EH (cell line): ENCODE measurements around the gene TELO2.

Experiments used
- DNase-seq: peaks from one replicate; pipeline ENCODE4 v3.0.0-alpha.2; 2015; ENCODE audit warnings: low read depth

The TELO2 gene

DNA sequence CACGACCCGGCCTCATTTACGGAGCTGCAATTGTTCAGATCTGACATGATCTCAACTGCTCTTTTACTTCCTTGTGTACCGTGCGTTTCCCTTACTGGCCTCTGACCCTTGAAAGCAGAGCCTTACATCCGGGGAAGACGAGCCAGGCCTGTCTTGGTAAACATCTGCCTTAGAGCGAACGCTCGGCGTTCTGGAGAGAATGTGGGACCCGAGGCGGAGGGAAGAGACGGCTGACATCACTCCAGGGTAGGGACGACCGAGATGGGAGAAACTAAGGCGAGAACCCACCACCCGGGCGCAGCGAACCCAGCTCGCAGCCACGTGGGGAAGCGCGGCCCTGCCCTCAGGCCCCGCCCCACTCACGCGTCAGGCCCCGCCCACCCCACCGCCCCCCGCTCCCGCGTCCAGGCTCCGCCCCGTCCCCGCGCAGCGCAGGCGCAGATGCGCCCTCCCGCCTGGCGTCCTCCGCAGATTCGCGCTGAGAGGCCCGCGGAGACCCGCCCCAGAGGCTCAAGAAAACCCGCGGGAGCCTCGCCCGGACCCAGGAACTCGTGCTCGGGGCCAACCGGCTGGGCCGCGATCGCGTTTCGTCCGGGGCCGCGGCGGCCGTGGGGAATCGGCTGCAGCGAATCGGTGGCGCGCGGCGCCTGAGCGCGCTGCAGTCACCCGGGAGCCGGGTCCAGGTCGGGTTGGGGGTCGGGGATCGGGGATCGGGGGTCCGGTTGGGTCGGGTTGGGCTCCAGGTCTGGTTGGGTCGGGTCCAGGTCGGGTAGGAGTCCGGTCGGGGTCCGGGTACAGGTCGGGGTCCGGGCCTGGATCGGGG is at the start of gene TELO2:
TELO2 (plus strand) TSS at position 438 of the 823 bp plus-strand sequence. CDS start 922 bp downstream, outside the sequence.
- peak; percentile 76 for DNase-seq

DNA sequence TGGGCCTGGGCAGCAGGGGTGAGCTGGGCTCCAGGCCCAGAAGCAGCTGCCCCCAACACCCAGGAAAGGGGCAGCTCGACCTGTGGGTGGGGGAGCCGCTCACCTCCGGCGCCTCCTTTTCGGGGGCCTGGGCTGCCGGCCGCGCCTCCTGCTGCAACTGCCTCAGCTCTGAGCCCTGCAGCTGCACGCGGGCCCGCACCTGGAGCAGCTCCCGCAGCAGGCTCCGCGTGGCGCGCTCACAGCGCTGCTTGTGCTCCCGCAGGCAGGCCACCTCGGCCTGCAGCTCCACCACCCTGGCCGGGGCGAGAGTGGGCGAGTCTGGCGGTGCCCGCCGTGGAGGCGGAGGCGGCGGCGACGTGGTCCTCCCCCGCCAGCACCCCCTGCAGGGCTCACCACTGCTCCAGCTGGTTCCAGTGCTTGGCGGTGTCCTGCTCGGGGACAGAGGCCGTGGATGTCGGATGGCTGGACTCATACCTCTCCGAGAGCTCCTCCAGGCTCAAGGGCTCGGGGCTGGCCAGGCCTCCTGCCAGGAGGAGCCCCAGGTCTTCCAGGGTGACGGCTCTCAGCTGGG is 49.7 kb upstream of the TELO2 start:
- DNase-seq: no peak

GRCh38 chr16:1443980-1444729 is 49.0 kb upstream of the TELO2 start, which contains the start of gene CCDC154:
Gene CCDC154, minus strand, starts transcription at chr16:1444556. Its CDS starts 234 bp downstream, at chr16:1444322.
- DNase-seq: no peak

DNA sequence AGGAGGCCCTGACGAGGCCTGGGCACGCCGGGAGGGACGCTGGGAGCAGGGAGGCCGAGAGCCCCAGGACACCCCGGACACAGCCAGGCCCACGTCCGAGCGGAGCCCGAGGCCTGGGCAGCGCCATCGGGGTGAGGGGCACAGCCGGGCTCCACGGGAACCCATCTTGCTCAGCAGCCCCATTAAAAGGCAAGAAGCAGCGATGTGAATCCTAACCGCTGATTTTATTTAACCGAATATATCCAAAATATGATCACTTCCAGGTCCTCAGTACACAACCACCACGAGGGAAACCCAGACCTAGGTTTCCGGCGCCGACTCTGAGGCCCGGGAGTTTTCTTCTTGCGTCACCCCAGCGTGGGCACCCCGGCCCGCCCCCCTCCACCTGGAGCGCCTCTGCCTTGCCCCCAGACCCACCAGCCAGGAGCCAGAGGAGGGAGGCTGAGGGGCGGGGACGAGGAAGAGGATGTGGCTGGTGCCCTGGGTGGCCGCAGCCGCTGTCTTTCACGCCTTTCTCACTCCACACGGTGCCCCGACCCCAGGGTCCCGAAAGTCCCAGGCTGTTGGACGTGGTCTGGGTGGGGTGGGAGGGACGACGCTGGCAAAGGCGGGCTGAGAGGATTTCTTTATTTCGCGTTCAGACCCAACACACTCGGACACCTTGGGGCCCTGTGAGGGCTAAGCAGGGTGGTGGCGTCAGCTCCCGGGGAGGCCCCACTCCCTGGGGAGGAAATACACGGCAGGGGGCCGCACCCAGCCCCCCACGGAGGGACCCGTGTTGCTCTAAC is 48.2 kb upstream of the TELO2 start:
- no peak for DNase-seq

GRCh38 chr16:1445518-1446203 is 47.5 kb upstream of the TELO2 start:
- no peak for DNase-seq

DNA sequence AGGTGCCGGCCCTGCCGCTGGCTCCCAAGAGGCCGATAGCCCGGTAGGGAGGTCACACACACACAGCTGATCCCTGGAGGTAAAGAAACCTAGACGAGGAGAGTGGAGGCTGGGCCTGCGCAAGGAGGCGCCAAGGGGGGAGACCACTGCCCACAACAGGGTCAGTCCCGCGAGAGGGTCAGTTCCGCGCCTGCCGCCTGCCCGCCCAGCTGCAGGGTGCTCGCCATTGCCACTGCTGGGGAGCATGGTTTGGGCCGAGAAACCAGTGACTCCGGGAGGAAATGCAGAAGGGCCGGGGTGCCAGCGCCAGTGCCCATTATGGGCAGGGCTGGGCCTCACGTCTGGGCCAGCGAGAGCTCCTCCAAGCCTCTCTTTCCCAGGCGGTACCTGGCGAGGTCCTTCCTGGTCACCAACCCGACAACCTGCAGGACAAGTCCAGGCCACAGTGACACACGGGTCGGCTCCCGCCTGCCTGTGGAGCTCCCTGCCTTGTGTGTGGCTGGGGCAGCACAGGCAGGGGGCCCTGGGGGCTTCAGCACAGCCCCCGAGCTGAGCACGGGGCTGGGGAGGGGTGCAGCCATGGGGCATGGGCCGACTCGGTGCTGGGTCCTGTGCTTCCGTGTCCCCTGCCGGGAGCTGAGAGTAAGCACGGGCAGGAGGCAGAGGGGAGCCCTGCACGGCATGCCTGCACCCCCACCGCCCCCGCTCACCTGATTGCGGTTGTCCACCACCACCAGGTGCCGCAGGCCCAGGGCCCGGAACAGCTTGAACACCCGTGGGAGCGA is 46.7 kb upstream of the TELO2 start:
- no peak for DNase-seq

DNA sequence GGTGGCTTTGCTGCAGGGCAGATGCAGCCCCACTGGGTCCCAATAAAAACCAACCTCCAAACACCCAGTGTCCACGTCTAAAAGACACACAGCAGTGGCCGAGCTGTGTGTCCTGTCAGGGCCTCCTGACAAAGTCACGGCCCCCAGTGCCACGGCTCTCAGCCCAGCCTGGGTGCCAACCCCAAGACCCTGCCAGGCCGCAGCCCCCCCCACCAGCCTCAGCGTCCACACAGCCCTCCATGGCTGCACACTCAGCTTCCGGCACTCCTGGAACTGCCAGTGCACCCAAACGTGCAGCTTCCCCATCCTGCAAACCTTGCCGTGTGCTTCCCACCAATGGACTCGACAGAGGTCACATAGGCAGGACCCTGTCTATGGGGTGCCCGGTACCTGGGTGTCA is 45.2 kb upstream of the TELO2 start:
- DNase-seq: no peak

- no peak for DNase-seq
These were observed 44.5 kb upstream of the TELO2 start for GRCh38 chr16:1448536-1449116.

- no peak for DNase-seq
These were observed 43.9 kb upstream of the TELO2 start for GRCh38 chr16:1449201-1449788.

DNA sequence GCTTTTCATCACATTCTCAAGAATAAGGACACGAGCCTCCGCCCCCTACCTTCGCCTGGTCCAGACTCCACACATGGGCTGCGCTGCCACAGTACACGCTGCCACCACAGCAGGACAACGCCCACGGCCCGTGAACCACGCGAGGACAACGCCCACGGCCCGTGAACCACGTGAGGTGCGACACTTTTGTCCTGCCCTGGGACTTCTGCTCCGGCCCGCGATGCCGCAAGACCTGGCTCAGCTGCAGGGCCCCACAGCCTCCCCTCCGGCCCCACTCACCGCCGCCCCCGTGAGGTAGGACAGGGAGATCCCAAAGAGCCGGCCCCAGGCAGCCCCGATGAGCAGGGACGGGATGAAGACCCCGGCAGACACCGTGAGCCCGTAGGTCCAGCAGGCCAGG is 42.9 kb upstream of the TELO2 start:
- DNase-seq: no peak

DNA sequence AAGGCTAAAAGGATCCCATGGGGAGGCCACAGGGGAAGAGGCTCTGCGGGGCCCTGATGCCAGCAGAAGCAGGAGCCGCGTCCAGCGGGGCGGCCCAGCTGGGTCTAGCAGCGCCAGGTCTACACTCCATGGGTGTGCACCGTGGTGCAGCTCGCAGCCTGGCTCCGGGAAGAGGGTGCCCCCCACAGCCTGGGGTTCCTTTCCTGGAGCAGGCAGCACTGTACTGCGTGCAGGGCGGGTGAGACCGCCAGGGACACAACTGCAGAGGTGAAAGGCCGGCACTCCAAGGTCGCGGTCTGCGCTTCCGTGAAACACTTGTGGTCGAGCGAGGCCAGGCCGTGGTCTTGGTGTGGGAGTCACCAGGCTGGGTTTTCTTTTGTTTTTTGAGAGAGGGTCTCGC is 42.3 kb upstream of the TELO2 start:
- DNase-seq: no peak

DNA sequence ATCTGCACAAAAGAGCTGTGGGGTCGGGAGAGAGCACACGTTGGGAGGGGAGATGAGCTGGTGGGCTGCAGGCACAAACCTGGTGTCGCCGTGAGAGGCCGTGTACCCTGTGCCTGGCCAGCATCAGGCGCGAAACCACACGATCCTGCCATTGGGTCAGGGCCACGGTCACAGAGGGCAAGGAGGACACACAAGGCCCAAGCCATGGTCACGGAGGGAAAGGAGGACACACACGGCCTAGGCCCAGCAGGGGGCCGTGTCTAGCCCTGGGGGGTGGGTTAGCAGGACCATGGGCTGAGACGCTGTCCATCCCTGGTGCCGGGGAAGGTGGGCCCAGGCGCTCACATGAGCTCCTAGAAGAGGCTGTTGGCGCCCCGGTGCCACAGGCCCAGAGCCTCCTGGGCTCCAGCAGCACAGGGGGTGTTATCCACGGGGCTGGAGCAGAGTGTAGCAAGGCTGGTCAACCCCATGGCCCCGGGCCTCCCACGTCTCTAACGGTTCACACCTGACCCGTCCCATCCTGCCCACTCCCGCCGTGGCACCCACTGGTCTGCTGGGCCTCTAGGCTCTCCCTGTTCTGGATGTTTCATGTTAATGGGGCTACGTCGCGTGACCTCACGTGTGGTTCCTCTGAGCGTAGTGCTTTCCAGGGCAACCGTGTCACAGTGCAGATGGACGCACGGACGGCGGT is 41.3 kb upstream of the TELO2 start:
- no peak for DNase-seq

DNA sequence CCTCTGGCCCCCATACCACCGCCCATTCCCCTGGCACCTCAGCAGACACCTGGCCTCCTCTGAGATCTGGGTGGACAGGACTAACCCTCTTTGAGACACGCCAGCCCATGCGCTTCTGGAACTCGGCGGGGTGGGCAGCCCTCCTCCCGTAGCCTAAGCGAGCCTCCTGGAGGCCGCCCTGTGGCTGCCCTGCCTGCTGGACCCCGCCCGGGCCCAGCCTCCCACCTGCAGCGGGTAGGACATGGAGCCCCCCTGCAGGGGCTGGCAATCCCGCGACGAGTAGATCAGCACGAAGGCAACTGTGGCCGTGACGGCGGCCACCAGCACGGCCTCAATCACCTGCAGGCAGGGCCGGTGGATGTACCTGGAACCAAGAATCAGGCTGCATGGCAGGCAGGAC is 40.6 kb upstream of the TELO2 start:
- DNase-seq: no peak

DNA sequence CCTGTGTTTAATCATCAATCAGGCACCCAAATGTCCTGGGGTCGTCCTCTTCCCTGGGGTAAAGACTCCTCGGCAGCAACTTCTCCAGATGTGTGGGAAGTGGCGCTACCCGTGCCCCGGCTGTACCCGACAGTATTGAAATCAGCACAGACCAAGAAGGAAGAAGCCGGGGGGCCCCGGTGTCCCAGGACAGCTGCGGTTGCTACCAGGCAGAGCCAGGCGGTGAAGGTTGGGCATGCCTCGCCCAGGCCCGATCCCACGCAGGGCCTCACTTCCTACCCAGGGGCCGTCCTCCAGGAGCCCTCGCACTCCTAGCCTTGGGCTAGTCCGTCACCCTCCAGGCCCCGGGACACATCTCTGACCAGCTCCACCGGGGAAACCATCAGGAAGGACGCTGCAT is 39.8 kb upstream of the TELO2 start:
- no peak for DNase-seq

GRCh38 chr16:1454561-1454960 is 38.6 kb upstream of the TELO2 start:
- DNase-seq: no peak

DNA sequence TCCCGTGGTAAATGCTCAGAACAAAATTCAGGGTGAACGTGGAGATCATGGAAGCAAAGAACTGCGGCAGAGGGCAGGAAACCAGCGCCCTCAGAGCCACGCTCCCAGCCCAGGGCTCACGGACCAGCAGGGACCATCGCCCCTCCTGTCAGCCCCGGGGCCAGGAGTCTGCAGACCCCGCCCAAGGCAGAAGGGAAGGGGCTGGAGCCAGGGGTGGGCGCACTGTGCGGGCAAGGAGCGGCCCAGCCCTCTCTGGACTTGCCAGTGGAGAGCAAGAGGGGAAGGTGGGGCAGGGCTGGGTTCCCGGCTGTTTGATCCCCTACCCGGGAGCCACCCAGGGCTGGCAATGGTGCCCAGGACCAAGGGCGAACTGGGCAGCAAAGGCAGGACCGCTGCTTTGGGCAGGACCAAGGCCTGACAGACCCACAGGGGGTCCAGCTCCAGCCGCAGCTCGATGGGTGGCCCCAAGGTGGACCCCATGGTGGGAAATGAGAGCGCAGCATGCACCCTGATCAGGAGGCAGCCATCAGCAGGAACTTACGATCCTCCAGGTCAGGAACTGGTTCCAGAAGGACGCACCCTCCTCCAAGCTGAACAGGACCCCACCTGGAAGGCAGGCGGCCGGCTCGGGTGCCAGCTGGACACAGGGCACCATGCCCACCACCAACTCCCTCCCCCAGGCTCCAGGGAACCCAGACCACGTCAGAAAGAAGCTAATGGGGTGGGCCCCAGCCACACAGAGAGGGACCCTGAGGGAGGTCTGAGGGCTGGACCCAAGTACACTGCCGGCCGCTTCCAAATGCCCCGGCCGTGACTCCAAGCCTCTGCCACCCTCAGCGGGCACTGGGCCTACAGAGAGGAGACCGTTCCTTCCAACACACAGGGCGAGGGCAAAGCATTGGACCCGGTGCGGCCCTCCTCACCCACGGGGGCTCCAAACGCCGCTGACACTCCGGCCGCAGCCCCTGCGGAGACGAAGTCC is 37.7 kb upstream of the TELO2 start:
- DNase-seq: no peak

- no peak for DNase-seq
These were observed 36.2 kb upstream of the TELO2 start for GRCh38 chr16:1456951-1457350.
